Thyroid gland (tissue), 4 donors: ENCODE measurements around the gene CRISPLD2. TPM values are rescaled to one million over a fixed set of nuclear protein-coding genes. Genes with fewer than 3 reads are reported as not detected.

Experiments used
- DNase-seq, 2 donors: peaks; one replicate each; pipeline ENCODE4 v3.0.0-alpha.2; 2019
- H3K27ac ChIP-seq, 3 donors: fragments of 200-600 bp; sonication (generic); 1 replicate in 2 of 3; 2 replicates in 1 of 3; pipeline ENCODE4 v1.5.1; 2016 to 2019; ENCODE audit warnings: mild to moderate bottlenecking in 1 of 3, moderate library complexity in 1 of 3
- H3K27me3 ChIP-seq: fragments of 200-600 bp; sonication (generic); one replicate; pipeline ENCODE4 v1.5.1; 2019
- H3K36me3 ChIP-seq, 2 donors: fragments of 200-600 bp; sonication (generic); one replicate each; pipeline ENCODE4 v1.5.1; 2016 to 2019
- H3K4me1 ChIP-seq, 2 donors: fragments of 200-600 bp; sonication (generic); one replicate each; pipeline ENCODE4 v1.5.1; 2017 to 2019
- H3K4me3 ChIP-seq, 3 donors: fragments of 200-600 bp; sonication (generic); replicated peaks in 1 of 3; 1 replicate in 2 of 3; 2 replicates in 1 of 3; pipeline ENCODE4 v1.5.1; 2016; ENCODE audit warnings: mild to moderate bottlenecking in 1 of 3
- H3K9me3 ChIP-seq: fragments of 200-600 bp; sonication (generic); one replicate; pipeline ENCODE4 v1.5.1; 2017
- POLR2A ChIP-seq, 2 donors: fragments of 450-650 bp; IDR thresholded peaks; one replicate each; pipeline ENCODE4 v1.6.1; 2017; ENCODE audit warnings: antibody characterized with exemption in 2 of 2, mild to moderate bottlenecking in 2 of 2, moderate library complexity in 1 of 2
- WGBS, 2 donors: methylation state at CpG; one replicate each; pipeline ENCODE4 v1.1.5; 2017; 5-methylcytosine and 5-hydroxymethylcytosine counted together
- intact Hi-C: fragments of 100-400 bp; cut with DNase I; formaldehyde crosslinking; loops from one replicate; pipeline ENCODE4 v1.15.1; 2023
- total RNA-seq, 4 donors: library from RNA; depleted of rRNA; stranded (reverse); fragments of >200 nt; gene quantifications; one replicate each; pipeline ENCODE4 v1.2.3, GENCODE V29; 2016
- TF ChIP-seq, protein P1 (sequence below), 6 experiments: fragments of 200-600 bp in 3 of 6; fragments of 450-650 bp in 3 of 6; sonication (generic) in 3 of 6; IDR thresholded peaks; one replicate each; pipeline ENCODE4 v1.5.1; 2016 to 2019; ENCODE audit warnings: antibody characterized with exemption in 6 of 6, mild to moderate bottlenecking in 2 of 6, inconsistent platforms in 1 of 6, moderate library complexity in 1 of 6

Gene CRISPLD2
- total RNA-seq, 4 donors from 2014 or later, result 48.0 to 261 (median 108) TPM

- Histone ChIP-seq H3K4me3 (no peak overlapping the region), H3K27ac (no peak overlapping the region), H3K36me3 (no peaks in the 10 kb centered on the region), H3K27me3 (no peaks in the 10 kb centered on the region), H3K4me1 (no peaks in the 10 kb centered on the region), H3K9me3 (no peaks in the 10 kb centered on the region)
- intact Hi-C loops, result no loop called here
- 94 to 96% methylated on average over 3 of the region's 3 CpGs for WGBS, 2 donors
- DNase-seq, result no peak
- no peak for TF ChIP-seq POLR2A (IDR thresholded peaks at IDR 0.05)
- TF ChIP-seq, protein P1, sequence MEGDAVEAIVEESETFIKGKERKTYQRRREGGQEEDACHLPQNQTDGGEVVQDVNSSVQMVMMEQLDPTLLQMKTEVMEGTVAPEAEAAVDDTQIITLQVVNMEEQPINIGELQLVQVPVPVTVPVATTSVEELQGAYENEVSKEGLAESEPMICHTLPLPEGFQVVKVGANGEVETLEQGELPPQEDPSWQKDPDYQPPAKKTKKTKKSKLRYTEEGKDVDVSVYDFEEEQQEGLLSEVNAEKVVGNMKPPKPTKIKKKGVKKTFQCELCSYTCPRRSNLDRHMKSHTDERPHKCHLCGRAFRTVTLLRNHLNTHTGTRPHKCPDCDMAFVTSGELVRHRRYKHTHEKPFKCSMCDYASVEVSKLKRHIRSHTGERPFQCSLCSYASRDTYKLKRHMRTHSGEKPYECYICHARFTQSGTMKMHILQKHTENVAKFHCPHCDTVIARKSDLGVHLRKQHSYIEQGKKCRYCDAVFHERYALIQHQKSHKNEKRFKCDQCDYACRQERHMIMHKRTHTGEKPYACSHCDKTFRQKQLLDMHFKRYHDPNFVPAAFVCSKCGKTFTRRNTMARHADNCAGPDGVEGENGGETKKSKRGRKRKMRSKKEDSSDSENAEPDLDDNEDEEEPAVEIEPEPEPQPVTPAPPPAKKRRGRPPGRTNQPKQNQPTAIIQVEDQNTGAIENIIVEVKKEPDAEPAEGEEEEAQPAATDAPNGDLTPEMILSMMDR (IDR thresholded peaks at IDR 0.05), result no peak
These were observed 73.7 kb downstream of the CRISPLD2 start for GRCh38 chr16:84893467-84893848.

DNA sequence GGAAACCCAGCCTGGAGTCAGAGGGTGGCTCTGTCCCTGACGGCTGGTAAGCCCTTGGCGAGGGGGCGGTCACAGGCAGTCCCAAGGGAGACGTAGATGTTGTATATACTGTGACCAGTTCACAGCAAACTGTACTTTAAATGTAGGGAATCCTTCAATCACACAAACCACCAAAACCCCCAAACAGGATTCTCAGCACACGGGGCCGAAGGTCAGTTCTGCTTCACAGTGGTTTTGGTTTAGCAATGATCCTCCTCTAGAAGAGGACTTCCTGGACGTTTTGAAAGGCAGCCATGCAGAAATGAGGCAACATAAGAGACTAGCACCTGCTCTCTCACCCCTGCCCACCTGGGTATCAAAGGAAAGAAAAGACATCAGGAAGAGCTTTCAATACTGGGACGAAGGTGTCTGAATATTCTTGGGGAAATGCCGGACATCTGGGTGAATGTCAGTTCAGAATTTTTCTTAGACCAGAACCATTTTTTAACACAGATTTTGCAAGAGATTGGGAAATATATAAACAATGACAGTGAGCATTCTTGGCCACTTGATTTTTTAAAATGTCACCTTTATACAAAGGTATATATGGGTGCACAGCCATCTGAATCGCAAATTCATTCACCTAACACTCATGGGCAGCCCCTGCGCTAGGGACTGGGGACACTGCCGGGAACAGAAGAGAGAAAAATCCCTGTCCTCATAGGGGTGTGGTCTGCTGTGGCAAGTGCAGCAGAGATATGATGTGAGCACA is 74.2 kb downstream of the CRISPLD2 start:
- Histone ChIP-seq H3K27me3 (no peaks in the 10 kb centered on the region), H3K4me3 (no peak overlapping the region), H3K27ac (no peak overlapping the region), H3K36me3 (no peaks in the 10 kb centered on the region), H3K9me3 (no peaks in the 10 kb centered on the region), H3K4me1 (no peaks in the 10 kb centered on the region)
- intact Hi-C loops, result no loop called here
- no peak for DNase-seq
- WGBS, 2 donors, result 83 to 86% methylated on average over 12 of the region's 12 CpGs
- no peak for TF ChIP-seq POLR2A (IDR thresholded peaks at IDR 0.05)
- TF ChIP-seq, protein P1 (IDR thresholded peaks at IDR 0.05), result no peak

DNA sequence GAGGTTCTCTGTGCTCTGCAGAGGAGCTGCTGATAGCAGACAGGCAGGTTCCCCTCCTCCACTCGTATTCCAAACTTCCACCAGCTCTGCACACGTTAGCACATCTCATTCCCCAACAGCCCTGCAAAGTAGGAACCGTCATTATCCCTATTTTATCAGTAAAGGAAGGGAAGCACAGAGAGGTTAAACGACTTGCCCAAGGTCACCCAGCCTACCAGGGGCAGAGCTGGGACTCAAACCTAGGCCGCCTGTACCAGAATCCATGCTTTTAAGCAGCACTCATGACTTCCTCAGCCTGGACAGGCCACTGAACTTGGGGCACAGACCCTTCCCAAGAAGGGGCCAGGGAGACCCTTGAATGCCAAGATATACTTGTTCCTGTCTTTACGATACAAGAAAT is 75.2 kb downstream of the CRISPLD2 start:
- H3K4me1 ChIP-seq, result no peaks in the 10 kb centered on the region
- H3K27ac ChIP-seq, result no peak overlapping the region
- 86 to 89% methylated on average over 6 of the region's 6 CpGs for WGBS, 2 donors
- intact Hi-C loops, result no loop called here
- no peak for DNase-seq
- H3K4me3 ChIP-seq, result no peak overlapping the region
- no peaks in the 10 kb centered on the region for H3K27me3 ChIP-seq
- no peaks in the 10 kb centered on the region for H3K9me3 ChIP-seq
- H3K36me3 ChIP-seq, result no peaks in the 10 kb centered on the region
- TF ChIP-seq POLR2A (IDR thresholded peaks at IDR 0.05), result no peak
- TF ChIP-seq, protein P1 (IDR thresholded peaks at IDR 0.05), result no peak

DNA sequence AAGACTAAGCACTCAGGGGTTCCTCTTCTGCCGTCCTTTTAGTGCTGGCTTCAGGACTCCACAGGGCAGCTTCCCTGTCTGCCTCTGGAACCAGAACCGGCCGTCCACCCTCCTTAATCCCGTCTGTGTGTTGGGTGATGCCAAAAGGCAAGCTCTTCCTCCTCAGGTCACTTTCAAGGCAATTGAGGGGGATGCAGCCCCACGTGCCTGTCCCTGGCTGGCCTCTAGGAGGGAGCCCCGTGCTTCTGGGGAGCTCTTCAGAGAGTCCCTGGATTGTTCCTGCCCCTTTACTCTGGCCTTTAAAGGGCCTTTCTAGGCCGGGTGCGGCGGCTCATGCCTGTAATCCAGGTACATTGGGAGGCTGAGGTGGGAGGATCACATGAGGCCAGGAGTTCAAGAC is 77.1 kb downstream of the CRISPLD2 start:
- Histone ChIP-seq H3K4me1 (no peaks in the 10 kb centered on the region), H3K27ac (no peak overlapping the region), H3K4me3 (no peak overlapping the region), H3K36me3 (no peaks in the 10 kb centered on the region), H3K27me3 (no peaks in the 10 kb centered on the region), H3K9me3 (no peaks in the 10 kb centered on the region)
- intact Hi-C loops, result no loop called here
- no peak for DNase-seq
- TF ChIP-seq, protein P1 (IDR thresholded peaks at IDR 0.05), result no peak
- no peak for TF ChIP-seq POLR2A (IDR thresholded peaks at IDR 0.05)
- 88 to 91% methylated on average over 9 of the region's 9 CpGs for WGBS, 2 donors

DNA sequence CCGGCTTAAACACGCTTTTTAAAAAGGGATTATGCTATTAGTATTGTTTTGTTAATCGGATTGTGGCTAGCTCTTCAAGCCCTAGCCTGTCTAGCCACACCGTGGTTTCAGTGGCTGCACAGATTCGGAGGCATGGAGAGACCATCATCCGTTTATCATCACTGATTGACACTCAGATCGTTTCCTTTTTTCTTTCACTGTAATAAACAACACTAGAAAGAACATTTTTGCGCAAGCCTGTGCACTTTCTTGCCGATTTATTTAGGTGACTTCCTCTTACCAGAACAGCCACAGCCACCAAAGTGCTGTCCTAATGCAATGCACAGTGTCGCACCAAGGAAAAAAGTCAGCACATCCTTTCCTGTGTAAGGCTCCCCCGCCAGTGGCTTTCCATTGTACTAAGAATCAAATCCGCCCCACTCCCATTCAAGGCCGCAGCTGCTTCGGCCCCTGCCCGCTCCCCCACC is 78.2 kb downstream of the CRISPLD2 start:
- H3K36me3 ChIP-seq, result no peaks in the 10 kb centered on the region
- H3K4me1 ChIP-seq, result no peaks in the 10 kb centered on the region
- H3K27ac ChIP-seq, result no peak overlapping the region
- no peak for DNase-seq
- no peaks in the 10 kb centered on the region for H3K9me3 ChIP-seq
- TF ChIP-seq, protein P1 (IDR thresholded peaks at IDR 0.05), result no peak
- no peak for TF ChIP-seq POLR2A (IDR thresholded peaks at IDR 0.05)
- H3K4me3 ChIP-seq, result no peak overlapping the region
- no peaks in the 10 kb centered on the region for H3K27me3 ChIP-seq
- intact Hi-C loops, result no loop called here
- 82 to 84% methylated on average over 15 of the region's 15 CpGs for WGBS, 2 donors
